HG03097 (cell line): Measurements from ENCODE around the gene ATOH8.

Experiments
- ATAC-seq: cut with Tn5 transposase; IDR thresholded peaks from one replicate; pipeline ENCODE4 v1.9.1; 2021; ENCODE audit not compliant: unreplicated experiment, low FRiP score

Gene ATOH8

GRCh38 chr2:85734942-85735608, 18.7 kb upstream of the ATOH8 start:
- no peak for ATAC-seq

GRCh38 chr2:85735691-85736090, 18.1 kb upstream of the ATOH8 start:
- ATAC-seq = no peak

GRCh38 chr2:85736456-85737355, 17.1 kb upstream of the ATOH8 start:
- no peak for ATAC-seq

- ATAC-seq = no peak
These were observed 16.3 kb upstream of the ATOH8 start for GRCh38 chr2:85737481-85737880.

- no peak for ATAC-seq
These were observed 15.8 kb upstream of the ATOH8 start for GRCh38 chr2:85737961-85738360.

- ATAC-seq = no peak
These were observed 13.6 kb upstream of the ATOH8 start for GRCh38 chr2:85740193-85740592.

GRCh38 chr2:85741211-85741832, 12.5 kb upstream of the ATOH8 start:
- ATAC-seq = no peak

GRCh38 chr2:85741833-85742455, 11.8 kb upstream of the ATOH8 start:
- ATAC-seq = no peak

GRCh38 chr2:85743304-85743978, 10.3 kb upstream of the ATOH8 start:
- ATAC-seq = no peak

- no peak for ATAC-seq
These were observed 9.7 kb upstream of the ATOH8 start for GRCh38 chr2:85744055-85744454.

GRCh38 chr2:85744741-85745601, 8.8 kb upstream of the ATOH8 start:
- no peak for ATAC-seq

- ATAC-seq = no peak
These were observed 8.2 kb upstream of the ATOH8 start for GRCh38 chr2:85745619-85746018.

GRCh38 chr2:85746321-85747004, 7.3 kb upstream of the ATOH8 start:
- no peak for ATAC-seq

GRCh38 chr2:85747441-85747840, 6.3 kb upstream of the ATOH8 start:
- no peak for ATAC-seq

GRCh38 chr2:85748039-85748734, 5.6 kb upstream of the ATOH8 start:
- ATAC-seq = peak; percentile 66

GRCh38 chr2:85748985-85749875, 4.6 kb upstream of the ATOH8 start:
- no peak for ATAC-seq
